Smooth muscle cell (in vitro differentiated cells): ENCODE data around the gene IL1RAP. TPM values are rescaled to one million over a fixed set of nuclear protein-coding genes. Genes with fewer than 3 reads are reported as not detected.

ENCODE experiments used
- DNase-seq: peaks from one replicate; lab custom pipeline; 2025; ENCODE audit not compliant: unreplicated experiment; lab: John Stamatoyannopoulos, UW
- H2AFZ ChIP-seq: fragments of 200-600 bp; sonication (generic); 2 replicates; pipeline ENCODE4 v1.6.0; 2016; ENCODE audit warnings: antibody characterized with exemption, low read depth, mild to moderate bottlenecking
- H3F3A ChIP-seq: fragments of 200-600 bp; sonication (generic); 2 replicates; pipeline ENCODE4 v1.6.0; 2017; ENCODE audit warnings: antibody characterized with exemption, low read depth
- H3K27ac ChIP-seq: fragments of 200-600 bp; sonication (generic); 2 replicates; pipeline ENCODE4 v1.5.1; 2016; ENCODE audit warnings: low read depth, mild to moderate bottlenecking
- H3K27me3 ChIP-seq: fragments of 200-600 bp; sonication (generic); 2 replicates; pipeline ENCODE4 v1.6.1; 2016; ENCODE audit warnings: low read depth, mild to moderate bottlenecking
- H3K36me3 ChIP-seq: fragments of 200-600 bp; sonication (generic); 2 replicates; pipeline ENCODE4 v1.5.1; 2016; ENCODE audit warnings: low read depth
- H3K4me1 ChIP-seq: fragments of 200-600 bp; sonication (generic); 2 replicates; pipeline ENCODE4 v1.5.1; 2016; ENCODE audit warnings: low read depth
- H3K4me2 ChIP-seq: fragments of 200-600 bp; sonication (generic); 2 replicates; pipeline ENCODE4 v1.6.0; 2016; ENCODE audit warnings: mild to moderate bottlenecking
- H3K4me3 ChIP-seq: fragments of 200-600 bp; sonication (generic); 2 replicates; pipeline ENCODE4 v1.5.1; 2016; ENCODE audit warnings: mild to moderate bottlenecking
- H3K79me2 ChIP-seq: fragments of 200-600 bp; sonication (generic); 2 replicates; pipeline ENCODE4 v1.6.0; 2016; ENCODE audit warnings: low read depth, mild to moderate bottlenecking
- H3K9ac ChIP-seq: fragments of 200-600 bp; sonication (generic); 2 replicates; pipeline ENCODE4 v1.6.0; 2016; ENCODE audit warnings: low read depth
- H3K9me3 ChIP-seq: fragments of 200-600 bp; sonication (generic); replicated peaks from 2 replicates; pipeline ENCODE4 v1.5.1; 2016; ENCODE audit warnings: low read depth
- H4K20me1 ChIP-seq: fragments of 200-600 bp; sonication (generic); 2 replicates; pipeline ENCODE4 v1.6.0; 2016; ENCODE audit warnings: low read depth
- CTCF ChIP-seq: fragments of 200-600 bp; sonication (generic); IDR thresholded peaks from 2 replicates; pipeline ENCODE4 v1.5.1; 2017; ENCODE audit warnings: borderline replicate concordance, mild to moderate bottlenecking, antibody characterized with exemption; ENCODE audit not compliant: insufficient read depth, poor library complexity, severe bottlenecking
- WGBS: methylation state at CpG from one replicate; pipeline ENCODE4 v1.1.7; 2016; ENCODE audit warnings: low lambda C conversion rate; 5-methylcytosine and 5-hydroxymethylcytosine counted together
- polyA plus RNA-seq: library from polyadenylated mRNA; unstranded; fragments of >200 nt; fragmentation: Nextera tagmentation; extraction: Ambion mirVana; gene quantifications from 2 replicates; pipeline ENCODE4 v1.2.1, GENCODE V29; 2016
- total RNA-seq: library from RNA; depleted of rRNA; stranded (reverse); fragments of >200 nt; gene quantifications from 2 replicates; pipeline ENCODE4 v1.2.3, GENCODE V29; 2014

Gene IL1RAP
- total and polyA plus RNA-seq, 2 experiments from 2014 or later, result 13.5 to 49.1 TPM

- Histone ChIP-seq H3K4me3 (no peak overlapping the region), H3K9ac (no peak overlapping the region), H3K4me2 (no peak overlapping the region), H3F3A (no peaks in the 10 kb centered on the region), H3K27me3 (no peaks in the 10 kb centered on the region), H3K79me2 (no peaks in the 10 kb centered on the region), H3K4me1 (no peaks in the 10 kb centered on the region), H2AFZ (no peak overlapping the region), H3K9me3 (no peaks in the 10 kb centered on the region), H3K36me3 (no peaks in the 10 kb centered on the region), H4K20me1 (no peaks in the 10 kb centered on the region), H3K27ac (no peak overlapping the region)
- DNase-seq, result no peak
- no peak for TF ChIP-seq CTCF
- 39% methylated on average over 2 of the region's 2 CpGs for WGBS
Measured at GRCh38 chr3:190499122-190499521, 14.8 kb upstream of the IL1RAP start.

- WGBS, result 78% methylated on average over 3 of the region's 3 CpGs
- Histone ChIP-seq H3K27ac (no peak overlapping the region), H3K27me3 (no peaks in the 10 kb centered on the region), H3K9me3 (no peaks in the 10 kb centered on the region), H3K36me3 (no peaks in the 10 kb centered on the region), H3K9ac (no peak overlapping the region), H3K4me3 (no peak overlapping the region), H3K4me2 (no peak overlapping the region), H3K4me1 (no peaks in the 10 kb centered on the region), H3F3A (no peaks in the 10 kb centered on the region), H3K79me2 (no peaks in the 10 kb centered on the region), H2AFZ (no peak overlapping the region), H4K20me1 (no peaks in the 10 kb centered on the region)
- TF ChIP-seq CTCF, result no peak
- no peak for DNase-seq
Measured at GRCh38 chr3:190502946-190503345, 10.9 kb upstream of the IL1RAP start.

GRCh38 chr3:190504354-190505125 is 9.3 kb upstream of the IL1RAP start:
- Histone ChIP-seq H2AFZ (no peak overlapping the region), H3K4me1 (no peaks in the 10 kb centered on the region), H3K36me3 (no peaks in the 10 kb centered on the region), H3K79me2 (no peaks in the 10 kb centered on the region), H3K9me3 (no peaks in the 10 kb centered on the region), H3K4me3 (no peak overlapping the region), H3K4me2 (no peak overlapping the region), H3K9ac (no peak overlapping the region), H3K27ac (no peak overlapping the region), H4K20me1 (no peaks in the 10 kb centered on the region), H3K27me3 (no peaks in the 10 kb centered on the region), H3F3A (no peaks in the 10 kb centered on the region)
- TF ChIP-seq CTCF, result no peak
- WGBS, result 78% methylated on average over 4 of the region's 4 CpGs
- no peak for DNase-seq
